HCT116 (cell line): Measurements from ENCODE around the gene ADARB2. TPM values are rescaled to one million over a fixed set of nuclear protein-coding genes. Genes with fewer than 3 reads are reported as not detected.

Experiments
- ATAC-seq: fragments of 200-7000 bp; cut with Tn5 transposase; 2 replicates; pipeline ENCODE4 v1.9.1; 2020; ENCODE audit warnings: mild to moderate bottlenecking, moderate library complexity
- BruUV-seq: library from RNA; stranded (reverse); fragments of 400-500 nt; replicated peaks from 2 replicates; lab custom pipeline; 2021; lab: Mats Ljungman, UMichigan
- CTCF ChIA-PET: fragments of 300-600 bp; sonication (Branson Sonifier 250); formaldehyde crosslinking; loops from one replicate; lab custom pipeline; 2021; ENCODE audit warnings: antibody characterized with exemption; lab: Charles Lee
- POLR2A ChIA-PET: fragments of 300-600, 350-600 bp; sonication (Branson Sonifier 250); formaldehyde crosslinking; loops from one replicate; lab custom pipeline; 2021; ENCODE audit warnings: antibody characterized with exemption; lab: Charles Lee
- RAD21 ChIA-PET, 2 experiments: fragments of 300-600 bp; sonication (Branson Sonifier 250); formaldehyde crosslinking; loops; one replicate each; lab custom pipeline; 2023; ENCODE audit warnings: low total read pairs in 2 of 2; ENCODE audit not compliant: uncharacterized antibody in 2 of 2, unreplicated experiment in 2 of 2, low non-redundant PET in 1 of 2; lab: Charles Lee
- DNase-seq: peaks from one replicate; pipeline ENCODE4 v3.0.0-alpha.2; 2010; ENCODE audit warnings: low read depth, low spot score
- H2AFZ ChIP-seq: fragments of 200-600 bp; shearing (Covaris generic), sonication (generic); 2 replicates; pipeline ENCODE4 v1.6.1; 2017; ENCODE audit warnings: low read depth, mixed run types, mixed read lengths, antibody characterized with exemption, low read length; ENCODE audit not compliant: poor library complexity, severe bottlenecking
- H3K27ac ChIP-seq: 2 replicates; pipeline ENCODE4 v1.5.1; 2012; ENCODE audit warnings: low read depth, low read length
- H3K27me3 ChIP-seq: fragments of 200-600 bp; sonication (generic); 2 replicates; pipeline ENCODE4 v1.6.1; 2016; ENCODE audit warnings: mixed run types, low read length, mixed read lengths; ENCODE audit not compliant: insufficient read depth
- H3K36me3 ChIP-seq, 2 experiments: fragments of 200-500 bp in 1 of 2; fragments of 200-600 bp in 1 of 2; sonication (Bioruptor generic) in 1 of 2; sonication (generic) in 1 of 2; 2 replicates each; pipeline versions ENCODE4 v1.5.1 to v1.6.1; 2014 to 2016; ENCODE audit warnings: low read length in 2 of 2, inconsistent platforms in 1 of 2, mixed read lengths in 1 of 2, mixed run types in 1 of 2; ENCODE audit not compliant: insufficient read depth in 2 of 2, control insufficient read depth in 1 of 2
- H3K4me1 ChIP-seq, 2 experiments: fragments of 200-600 bp in 1 of 2; sonication (generic) in 1 of 2; 2 replicates each; pipeline versions ENCODE4 v1.5.1 to v1.6.1; 2012 to 2017; ENCODE audit warnings: low read length in 2 of 2, inconsistent platforms in 1 of 2, mild to moderate bottlenecking in 1 of 2, mixed read lengths in 1 of 2, mixed run types in 1 of 2, moderate library complexity in 1 of 2; ENCODE audit not compliant: insufficient read depth in 2 of 2, control insufficient read depth in 1 of 2
- H3K4me2 ChIP-seq: fragments of 200-600 bp; sonication (generic); 2 replicates; pipeline ENCODE4 v1.6.1; 2017; ENCODE audit warnings: mixed run types, low read length, mixed read lengths
- H3K4me3 ChIP-seq, 2 experiments: fragments of 200-600 bp in 1 of 2; sonication (generic) in 1 of 2; replicated peaks in 1 of 2; 2 replicates each; pipeline ENCODE4 v1.5.1; 2011 to 2016; ENCODE audit warnings: low read length in 2 of 2, control low read depth in 1 of 2, low read depth in 1 of 2, mild to moderate bottlenecking in 1 of 2, mixed read lengths in 1 of 2, mixed run types in 1 of 2
- H3K79me2 ChIP-seq: fragments of 200-600 bp; sonication (generic); 2 replicates; pipeline ENCODE4 v1.6.1; 2017; ENCODE audit warnings: mild to moderate bottlenecking, mixed run types, low read length, moderate library complexity, mixed read lengths; ENCODE audit not compliant: insufficient read depth
- H3K9ac ChIP-seq: fragments of 200-600 bp; sonication (generic); 2 replicates; pipeline ENCODE4 v1.6.1; 2016; ENCODE audit warnings: low read length, mixed read lengths
- H3K9me2 ChIP-seq: fragments of 200-600 bp; sonication (generic), shearing (Covaris generic); 2 replicates; pipeline ENCODE4 v1.6.1; 2017; ENCODE audit warnings: mixed run types, mild to moderate bottlenecking, moderate library complexity; ENCODE audit not compliant: insufficient read depth
- H3K9me3 ChIP-seq, 2 experiments: fragments of 200-500 bp in 1 of 2; fragments of 200-600 bp in 1 of 2; sonication (Bioruptor generic) in 1 of 2; sonication (generic) in 1 of 2; 2 replicates each; pipeline ENCODE4 v1.6.1; 2014 to 2017; ENCODE audit warnings: low read length in 2 of 2, mixed read lengths in 2 of 2, inconsistent platforms in 1 of 2, low read depth in 1 of 2, mild to moderate bottlenecking in 1 of 2, mixed run types in 1 of 2, moderate library complexity in 1 of 2; ENCODE audit not compliant: control insufficient read depth in 1 of 2, insufficient read depth in 1 of 2
- H4K20me1 ChIP-seq: fragments of 200-600 bp; sonication (generic), shearing (Covaris generic); 2 replicates; pipeline ENCODE4 v1.6.1; 2017; ENCODE audit warnings: mixed run types, mild to moderate bottlenecking, moderate library complexity; ENCODE audit not compliant: insufficient read depth
- ATF3 ChIP-seq: IDR thresholded peaks from 2 replicates; pipeline ENCODE4 v1.6.1; 2012
- CBX3 ChIP-seq: IDR thresholded peaks from 2 replicates; pipeline ENCODE4 v1.6.1; 2012; ENCODE audit warnings: low read depth
- EGR1 ChIP-seq: IDR thresholded peaks from 2 replicates; pipeline ENCODE4 v1.6.1; 2012; ENCODE audit warnings: low read depth
- EZH2 ChIP-seq: fragments of 200-600 bp; sonication (generic); IDR thresholded peaks from 2 replicates; pipeline ENCODE4 v1.6.1; 2017; ENCODE audit warnings: antibody characterized with exemption, mixed run types
- EZH2phosphoT487 ChIP-seq: fragments of 200-600 bp; IDR thresholded peaks from 2 replicates; pipeline ENCODE4 v1.6.1; 2018; ENCODE audit warnings: antibody characterized with exemption, borderline replicate concordance
- FOSL1 ChIP-seq: IDR thresholded peaks from 2 replicates; pipeline ENCODE4 v1.6.1; 2012; ENCODE audit warnings: low read depth
- POLR2AphosphoS5 ChIP-seq: IDR thresholded peaks from 2 replicates; pipeline ENCODE4 v1.6.1; 2011; ENCODE audit warnings: mild to moderate bottlenecking, low read depth, low read length, moderate library complexity
- REST ChIP-seq: IDR thresholded peaks from 2 replicates; pipeline ENCODE4 v1.6.1; 2012; ENCODE audit warnings: low read depth
- SRF ChIP-seq: IDR thresholded peaks from 2 replicates; pipeline ENCODE4 v1.6.1; 2012; ENCODE audit warnings: low read depth
- TCF7L2 ChIP-seq: IDR thresholded peaks from 2 replicates; pipeline ENCODE4 v1.7.0; 2011; ENCODE audit warnings: borderline replicate concordance, inconsistent platforms; ENCODE audit not compliant: insufficient read depth, insufficient read length; ENCODE audit errors: extremely low read depth
- ZNF274 ChIP-seq: fragments of 200-500 bp; sonication (Bioruptor generic); IDR thresholded peaks from 2 replicates; pipeline ENCODE4 v1.6.1; 2014; ENCODE audit warnings: mild to moderate bottlenecking, low read depth, low read length, inconsistent platforms
- intact Hi-C: fragments of 100-400 bp; cut with micrococcal nuclease; formaldehyde crosslinking; loops from 2 replicates; pipeline ENCODE4 v1.10.0; 2022
- total RNA-seq: library from RNA; stranded (reverse); gene quantifications from one replicate; pipeline ENCODE4 v1.2.1, GENCODE V29; 2021; ENCODE audit not compliant: unreplicated experiment
- TF ChIP-seq, protein P1 (sequence below): IDR thresholded peaks from 2 replicates; pipeline ENCODE4 v1.6.1; 2011; ENCODE audit warnings: mild to moderate bottlenecking, low read length, moderate library complexity; ENCODE audit not compliant: insufficient replicate concordance; ENCODE audit errors: extremely low read depth
- TF ChIP-seq, protein P2 (sequence below): IDR thresholded peaks from 2 replicates; pipeline ENCODE4 v1.6.1; 2012

ADARB2 gene
- total RNA-seq, 1 experiment from 2014 or later: not detected

GRCh38 chr10:1594372-1595241 is 142.7 kb downstream of the ADARB2 start:
- RAD21 ChIA-PET: no interaction called here
- Histone ChIP-seq H3K4me1 (no peaks in the 10 kb centered on the region), H3K4me2 (no peak overlapping the region), H3K36me3 (no peaks in the 10 kb centered on the region), H4K20me1 (no peaks in the 10 kb centered on the region), H3K9ac (no peak overlapping the region), H3K79me2 (no peaks in the 10 kb centered on the region), H3K4me3 (no peak overlapping the region), H3K9me3 (no peaks in the 10 kb centered on the region), H3K27me3 (no peaks in the 10 kb centered on the region), H3K27ac (no peak overlapping the region), H2AFZ (no peak overlapping the region), H3K9me2 (no peaks in the 10 kb centered on the region)
- DNase-seq (no peak), ATAC-seq (no peak)
- CTCF ChIA-PET: no interaction called here
- POLR2A ChIA-PET: no interaction called here
- TF ChIP-seq EZH2phosphoT487: no peak
- BruUV-seq: no TSS peak
- intact Hi-C loops: no loop called here

DNA sequence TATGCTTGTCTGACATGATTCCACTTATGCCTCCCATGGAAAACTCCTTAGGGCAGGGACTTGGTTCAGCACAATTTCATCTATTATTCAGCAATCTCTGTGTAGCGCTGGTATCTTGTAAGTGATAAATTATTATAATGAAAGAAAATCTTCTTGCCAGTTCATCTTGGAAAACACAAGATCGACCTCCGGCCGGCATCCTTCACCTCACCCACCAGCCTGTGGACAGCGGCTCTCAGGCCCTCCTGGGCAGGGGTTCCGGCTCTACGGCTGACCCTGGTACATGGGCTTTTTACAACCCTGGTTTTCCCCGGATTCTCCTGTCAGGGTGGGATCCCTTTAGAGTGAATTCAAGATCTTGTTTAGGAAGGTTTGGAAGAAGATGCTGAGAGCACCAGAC is 145.6 kb downstream of the ADARB2 start:
- no peak for DNase-seq
- ATAC-seq: no peak
- ChIA-PET RAD21 (no interaction called here), POLR2A (no interaction called here), CTCF (no interaction called here)
- Histone ChIP-seq H3K9me2 (no peaks in the 10 kb centered on the region), H2AFZ (no peak overlapping the region), H3K27me3 (peaks cover 10% of the 10 kb centered on the region), H3K4me3 (no peak overlapping the region), H3K27ac (no peak overlapping the region), H4K20me1 (no peaks in the 10 kb centered on the region), H3K4me1 (no peaks in the 10 kb centered on the region), H3K4me2 (no peak overlapping the region), H3K9ac (no peak overlapping the region), H3K36me3 (no peaks in the 10 kb centered on the region), H3K9me3 (no peaks in the 10 kb centered on the region), H3K79me2 (no peaks in the 10 kb centered on the region)
- BruUV-seq: no TSS peak
- intact Hi-C loops: no loop called here
- TF ChIP-seq EZH2: no peak
- TF ChIP-seq REST: no peak
- no peak for TF ChIP-seq ATF3
- no peak for TF ChIP-seq EZH2phosphoT487
- no peak for TF ChIP-seq EGR1
- TF ChIP-seq ZNF274: no peak
- TF ChIP-seq, protein P1, sequence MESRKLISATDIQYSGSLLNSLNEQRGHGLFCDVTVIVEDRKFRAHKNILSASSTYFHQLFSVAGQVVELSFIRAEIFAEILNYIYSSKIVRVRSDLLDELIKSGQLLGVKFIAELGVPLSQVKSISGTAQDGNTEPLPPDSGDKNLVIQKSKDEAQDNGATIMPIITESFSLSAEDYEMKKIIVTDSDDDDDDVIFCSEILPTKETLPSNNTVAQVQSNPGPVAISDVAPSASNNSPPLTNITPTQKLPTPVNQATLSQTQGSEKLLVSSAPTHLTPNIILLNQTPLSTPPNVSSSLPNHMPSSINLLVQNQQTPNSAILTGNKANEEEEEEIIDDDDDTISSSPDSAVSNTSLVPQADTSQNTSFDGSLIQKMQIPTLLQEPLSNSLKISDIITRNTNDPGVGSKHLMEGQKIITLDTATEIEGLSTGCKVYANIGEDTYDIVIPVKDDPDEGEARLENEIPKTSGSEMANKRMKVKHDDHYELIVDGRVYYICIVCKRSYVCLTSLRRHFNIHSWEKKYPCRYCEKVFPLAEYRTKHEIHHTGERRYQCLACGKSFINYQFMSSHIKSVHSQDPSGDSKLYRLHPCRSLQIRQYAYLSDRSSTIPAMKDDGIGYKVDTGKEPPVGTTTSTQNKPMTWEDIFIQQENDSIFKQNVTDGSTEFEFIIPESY: no peak
- TF ChIP-seq, protein P2, sequence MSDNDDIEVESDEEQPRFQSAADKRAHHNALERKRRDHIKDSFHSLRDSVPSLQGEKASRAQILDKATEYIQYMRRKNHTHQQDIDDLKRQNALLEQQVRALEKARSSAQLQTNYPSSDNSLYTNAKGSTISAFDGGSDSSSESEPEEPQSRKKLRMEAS: no peak
- TF ChIP-seq SRF: no peak
- TF ChIP-seq CBX3: no peak
- no peak for TF ChIP-seq FOSL1
- TF ChIP-seq TCF7L2: no peak
- TF ChIP-seq POLR2AphosphoS5: no peak
